HCT116 (cell line): Measurements from ENCODE around the gene KIF18B. TPM values are rescaled to one million over a fixed set of nuclear protein-coding genes. Genes with fewer than 3 reads are reported as not detected.

Experiments
- ATAC-seq: fragments of 200-7000 bp; cut with Tn5 transposase; 2 replicates; pipeline ENCODE4 v1.9.1; 2020; ENCODE audit warnings: mild to moderate bottlenecking, moderate library complexity
- Bru-seq: library from RNA; stranded (reverse); fragments of 400-500 nt; gene quantifications from one replicate; lab custom pipeline; 2021; lab: Mats Ljungman, UMichigan
- BruChase-seq, 2 experiments: library from RNA; stranded (reverse); fragments of 400-500 nt; gene quantifications; one replicate each; lab custom pipeline; 2021; lab: Mats Ljungman, UMichigan
- BruUV-seq: library from RNA; stranded (reverse); fragments of 400-500 nt; replicated peaks from 2 replicates; lab custom pipeline; 2021; lab: Mats Ljungman, UMichigan
- CTCF ChIA-PET: fragments of 300-600 bp; sonication (Branson Sonifier 250); formaldehyde crosslinking; loops from one replicate; lab custom pipeline; 2021; ENCODE audit warnings: antibody characterized with exemption; lab: Charles Lee
- POLR2A ChIA-PET: fragments of 300-600, 350-600 bp; sonication (Branson Sonifier 250); formaldehyde crosslinking; loops from one replicate; lab custom pipeline; 2021; ENCODE audit warnings: antibody characterized with exemption; lab: Charles Lee
- RAD21 ChIA-PET, 2 experiments: fragments of 300-600 bp; sonication (Branson Sonifier 250); formaldehyde crosslinking; loops; one replicate each; lab custom pipeline; 2023; ENCODE audit warnings: low total read pairs in 2 of 2; ENCODE audit not compliant: uncharacterized antibody in 2 of 2, unreplicated experiment in 2 of 2, low non-redundant PET in 1 of 2; lab: Charles Lee
- DNase-seq: peaks from one replicate; pipeline ENCODE4 v3.0.0-alpha.2; 2010; ENCODE audit warnings: low read depth, low spot score
- H2AFZ ChIP-seq: fragments of 200-600 bp; shearing (Covaris generic), sonication (generic); 2 replicates; pipeline ENCODE4 v1.6.1; 2017; ENCODE audit warnings: low read depth, mixed run types, mixed read lengths, antibody characterized with exemption, low read length; ENCODE audit not compliant: poor library complexity, severe bottlenecking
- H3K27ac ChIP-seq: 2 replicates; pipeline ENCODE4 v1.5.1; 2012; ENCODE audit warnings: low read depth, low read length
- H3K27me3 ChIP-seq: fragments of 200-600 bp; sonication (generic); 2 replicates; pipeline ENCODE4 v1.6.1; 2016; ENCODE audit warnings: mixed run types, low read length, mixed read lengths; ENCODE audit not compliant: insufficient read depth
- H3K36me3 ChIP-seq, 2 experiments: fragments of 200-500 bp in 1 of 2; fragments of 200-600 bp in 1 of 2; sonication (Bioruptor generic) in 1 of 2; sonication (generic) in 1 of 2; 2 replicates each; pipeline versions ENCODE4 v1.5.1 to v1.6.1; 2014 to 2016; ENCODE audit warnings: low read length in 2 of 2, inconsistent platforms in 1 of 2, mixed read lengths in 1 of 2, mixed run types in 1 of 2; ENCODE audit not compliant: insufficient read depth in 2 of 2, control insufficient read depth in 1 of 2
- H3K4me1 ChIP-seq, 2 experiments: fragments of 200-600 bp in 1 of 2; sonication (generic) in 1 of 2; 2 replicates each; pipeline versions ENCODE4 v1.5.1 to v1.6.1; 2012 to 2017; ENCODE audit warnings: low read length in 2 of 2, inconsistent platforms in 1 of 2, mild to moderate bottlenecking in 1 of 2, mixed read lengths in 1 of 2, mixed run types in 1 of 2, moderate library complexity in 1 of 2; ENCODE audit not compliant: insufficient read depth in 2 of 2, control insufficient read depth in 1 of 2
- H3K4me2 ChIP-seq: fragments of 200-600 bp; sonication (generic); 2 replicates; pipeline ENCODE4 v1.6.1; 2017; ENCODE audit warnings: mixed run types, low read length, mixed read lengths
- H3K4me3 ChIP-seq, 2 experiments: fragments of 200-600 bp in 1 of 2; sonication (generic) in 1 of 2; replicated peaks in 1 of 2; 2 replicates each; pipeline ENCODE4 v1.5.1; 2011 to 2016; ENCODE audit warnings: low read length in 2 of 2, control low read depth in 1 of 2, low read depth in 1 of 2, mild to moderate bottlenecking in 1 of 2, mixed read lengths in 1 of 2, mixed run types in 1 of 2
- H3K79me2 ChIP-seq: fragments of 200-600 bp; sonication (generic); 2 replicates; pipeline ENCODE4 v1.6.1; 2017; ENCODE audit warnings: mild to moderate bottlenecking, mixed run types, low read length, moderate library complexity, mixed read lengths; ENCODE audit not compliant: insufficient read depth
- H3K9ac ChIP-seq: fragments of 200-600 bp; sonication (generic); 2 replicates; pipeline ENCODE4 v1.6.1; 2016; ENCODE audit warnings: low read length, mixed read lengths
- H3K9me2 ChIP-seq: fragments of 200-600 bp; sonication (generic), shearing (Covaris generic); 2 replicates; pipeline ENCODE4 v1.6.1; 2017; ENCODE audit warnings: mixed run types, mild to moderate bottlenecking, moderate library complexity; ENCODE audit not compliant: insufficient read depth
- H3K9me3 ChIP-seq, 2 experiments: fragments of 200-500 bp in 1 of 2; fragments of 200-600 bp in 1 of 2; sonication (Bioruptor generic) in 1 of 2; sonication (generic) in 1 of 2; 2 replicates each; pipeline ENCODE4 v1.6.1; 2014 to 2017; ENCODE audit warnings: low read length in 2 of 2, mixed read lengths in 2 of 2, inconsistent platforms in 1 of 2, low read depth in 1 of 2, mild to moderate bottlenecking in 1 of 2, mixed run types in 1 of 2, moderate library complexity in 1 of 2; ENCODE audit not compliant: control insufficient read depth in 1 of 2, insufficient read depth in 1 of 2
- H4K20me1 ChIP-seq: fragments of 200-600 bp; sonication (generic), shearing (Covaris generic); 2 replicates; pipeline ENCODE4 v1.6.1; 2017; ENCODE audit warnings: mixed run types, mild to moderate bottlenecking, moderate library complexity; ENCODE audit not compliant: insufficient read depth
- ELF1 ChIP-seq: IDR thresholded peaks from 2 replicates; pipeline ENCODE4 v1.6.1; 2012; ENCODE audit warnings: low read depth, borderline replicate concordance
- EZH2phosphoT487 ChIP-seq: fragments of 200-600 bp; IDR thresholded peaks from 2 replicates; pipeline ENCODE4 v1.6.1; 2018; ENCODE audit warnings: antibody characterized with exemption, borderline replicate concordance
- JUND ChIP-seq: IDR thresholded peaks from 2 replicates; pipeline ENCODE4 v1.6.1; 2012
- MAX ChIP-seq: IDR thresholded peaks from 2 replicates; pipeline ENCODE4 v1.6.1; 2012
- POLR2A ChIP-seq: IDR thresholded peaks from 2 replicates; pipeline ENCODE4 v1.7.0; 2011; ENCODE audit warnings: borderline replicate concordance; ENCODE audit not compliant: insufficient read depth, insufficient read length; ENCODE audit errors: extremely low read depth
- POLR2AphosphoS5 ChIP-seq: IDR thresholded peaks from 2 replicates; pipeline ENCODE4 v1.6.1; 2011; ENCODE audit warnings: mild to moderate bottlenecking, low read depth, low read length, moderate library complexity
- RAD21 ChIP-seq: IDR thresholded peaks from 2 replicates; pipeline ENCODE4 v1.6.1; 2012; ENCODE audit warnings: low read depth, mild to moderate bottlenecking
- SIN3A ChIP-seq: IDR thresholded peaks from 2 replicates; pipeline ENCODE4 v1.6.1; 2012; ENCODE audit warnings: low read depth
- SP1 ChIP-seq: IDR thresholded peaks from 2 replicates; pipeline ENCODE4 v1.6.1; 2012; ENCODE audit warnings: low read depth
- TCF7L2 ChIP-seq: IDR thresholded peaks from 2 replicates; pipeline ENCODE4 v1.7.0; 2011; ENCODE audit warnings: borderline replicate concordance, inconsistent platforms; ENCODE audit not compliant: insufficient read depth, insufficient read length; ENCODE audit errors: extremely low read depth
- YY1 ChIP-seq: IDR thresholded peaks from 2 replicates; pipeline ENCODE4 v1.6.1; 2011; ENCODE audit warnings: low read length, low read depth, moderate library complexity, mild to moderate bottlenecking; ENCODE audit not compliant: insufficient replicate concordance; ENCODE audit errors: extremely low read depth
- ZBTB33 ChIP-seq: IDR thresholded peaks from 2 replicates; pipeline ENCODE4 v1.6.1; 2011; ENCODE audit warnings: mild to moderate bottlenecking, low read length, moderate library complexity; ENCODE audit not compliant: insufficient replicate concordance; ENCODE audit errors: extremely low read depth
- ZFX ChIP-seq: fragments of 450-650 bp; IDR thresholded peaks from 2 replicates; pipeline ENCODE4 v1.6.1; 2017
- ZNF274 ChIP-seq: fragments of 200-500 bp; sonication (Bioruptor generic); IDR thresholded peaks from 2 replicates; pipeline ENCODE4 v1.6.1; 2014; ENCODE audit warnings: mild to moderate bottlenecking, low read depth, low read length, inconsistent platforms
- intact Hi-C: fragments of 100-400 bp; cut with micrococcal nuclease; formaldehyde crosslinking; loops from 2 replicates; pipeline ENCODE4 v1.10.0; 2022
- long read RNA-seq: library from polyadenylated mRNA; unstranded; transcript quantifications from one replicate; pipeline ENCODE4 v2.0.0, GENCODE V29; 2021; ENCODE audit not compliant: unreplicated experiment
- polyA plus RNA-seq: library from polyadenylated mRNA; unstranded; fragments of >200 nt; gene quantifications from 2 replicates; pipeline ENCODE4 v1.2.1, GENCODE V29; 2012; ENCODE audit warnings: missing spikeins
- total RNA-seq: library from RNA; stranded (reverse); gene quantifications from one replicate; pipeline ENCODE4 v1.2.1, GENCODE V29; 2021; ENCODE audit not compliant: unreplicated experiment

KIF18B gene
- total RNA-seq (76.4 TPM), Bru-seq, nascent RNA (percentile 93 among the genes with signal in this experiment), BruChase-seq, experiment 1, labeled RNA remaining after a 6-hour chase (percentile 83 among the genes with signal in this experiment), BruChase-seq, experiment 2, labeled RNA remaining after a 2-hour chase (percentile 90 among the genes with signal in this experiment)
- 34.8 and 38.1 TPM in 2 replicates for polyA plus RNA-seq
- long read RNA-seq, full-length matches to known transcripts = 2 of 70 reads
- long read RNA-seq, partial matches to known transcripts = 38 of 70 reads
- long read RNA-seq, other reads (novel, unspliced or antisense) = 30 of 70 reads

- no peaks in the 10 kb centered on the region for H3K9me2 ChIP-seq
- H3K4me1 ChIP-seq = peaks cover 0 to 29% of the 10 kb centered on the region in 2 experiments; a peak in 3 of 4 replicates
- H3K9ac ChIP-seq = peak within 1 kb of the TSS; percentile 98
- POLR2A ChIA-PET = interaction anchor here (0.7 kb wide), 1 partner anchor 1185 kb away, joined by 4 read pairs; no protein-coding TSS in a partner anchor
- H3K27ac ChIP-seq = peak within 1 kb of the TSS; percentile 88
- DNase-seq (peak; percentile 95), ATAC-seq (peak; percentile 95)
- CTCF ChIA-PET = interaction anchor here (0.6 kb wide), 1 partner anchor 24 kb away, joined by 3 read pairs; no protein-coding TSS in a partner anchor
- peaks cover 49% of the 10 kb centered on the region for H3K79me2 ChIP-seq
- H3K4me3 ChIP-seq = peak within 1 kb of the TSS; percentile 92 to 96
- no peaks in the 10 kb centered on the region for H3K9me3 ChIP-seq
- no peaks in the 10 kb centered on the region for H3K27me3 ChIP-seq
- no peaks in the 10 kb centered on the region; the same call in 1 of the 2 replicates for H4K20me1 ChIP-seq
- intact Hi-C loops = loop anchor here (1.0 kb wide), 1 partner anchor 8 kb away; no protein-coding TSS in a partner anchor
- RAD21 ChIA-PET = no interaction called here
- TF ChIP-seq ZFX (peak; percentile 92), YY1 (peak; percentile 25), POLR2AphosphoS5 (peak; percentile 98), MAX (peak; percentile 84), ZBTB33 (peak; percentile 88), ZNF274 (no peak), ELF1 (peak; percentile 66; the same call in 1 of the 2 replicates), POLR2A (peak; percentile 94), TCF7L2 (no peak), RAD21 (no peak), JUND (no peak), SIN3A (peak; percentile 98), SP1 (peak; percentile 94), EZH2phosphoT487 (no peak)
- H2AFZ ChIP-seq = no peak within 1 kb of the TSS
- peak within 1 kb of the TSS; percentile 75 for H3K4me2 ChIP-seq
- BruUV-seq = TSS peak; percentile 99
- peaks cover 2 to 22% of the 10 kb centered on the region in 2 experiments; a peak in 1 of 4 replicates for H3K36me3 ChIP-seq
These were observed at the start of gene KIF18B for GRCh38 chr17:44947461-44948314. Gene KIF18B, minus strand, starts transcription at chr17:44947773. Its CDS starts 11,429 bp downstream, at chr17:44936344.
